ENCODE data around the gene SCO1.
"Not testable (repeated sequence)": the region's sequence is repeated elsewhere in the genome, so short reads cannot be mapped to it uniquely, and the experiment has no call there.

Gene SCO1

DNA sequence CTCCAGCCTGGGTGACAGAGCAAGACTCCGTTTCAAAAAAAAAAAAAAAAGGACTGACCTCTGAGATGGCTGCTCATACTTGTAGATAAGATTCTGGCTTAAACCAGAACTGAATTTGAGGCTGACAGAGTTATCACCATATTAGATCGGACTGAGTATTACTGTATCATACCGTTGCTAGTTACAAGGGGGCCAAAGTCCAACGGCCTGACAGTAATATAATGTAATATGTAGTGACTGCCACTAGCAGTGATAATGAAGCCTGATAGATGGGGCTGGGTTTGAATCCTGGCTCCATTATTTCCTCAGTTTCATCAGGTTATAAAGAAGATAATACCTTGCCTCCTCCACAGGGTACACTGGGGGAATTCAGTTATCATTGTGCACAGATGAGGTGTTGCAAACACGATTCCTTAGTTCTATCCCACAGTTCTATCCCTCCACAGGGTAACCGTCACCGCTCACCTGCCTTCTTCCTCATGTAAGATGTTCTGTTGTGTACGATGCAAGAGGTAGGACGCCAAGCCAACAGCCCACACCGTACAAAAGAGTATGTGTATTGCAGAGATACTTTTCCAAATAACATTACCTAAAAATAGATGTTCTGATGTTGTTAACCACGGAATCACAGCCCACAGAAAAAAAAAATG lies 27.3 kb upstream of the SCO1 start:
- DNase-seq, result no peak

DNA sequence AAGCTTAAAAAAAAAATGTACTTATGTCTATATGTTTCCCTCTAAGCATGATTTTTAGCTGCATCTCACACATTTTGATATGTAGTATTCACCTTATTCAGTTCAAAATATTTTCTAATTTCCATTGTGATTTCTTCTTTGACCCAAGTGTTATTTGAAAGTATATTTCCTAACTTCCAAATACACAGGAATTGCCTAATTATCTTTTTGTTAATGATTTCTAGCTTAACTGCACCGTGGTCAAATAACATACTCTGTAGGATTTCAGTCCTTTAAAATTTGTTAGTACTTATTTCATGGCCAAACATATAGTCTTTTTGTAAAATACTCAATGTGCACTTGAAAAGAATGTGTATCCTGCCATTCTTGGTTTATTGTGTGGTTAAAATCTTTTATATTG lies 21.2 kb upstream of the SCO1 start:
- DNase-seq, result no peak

DNA sequence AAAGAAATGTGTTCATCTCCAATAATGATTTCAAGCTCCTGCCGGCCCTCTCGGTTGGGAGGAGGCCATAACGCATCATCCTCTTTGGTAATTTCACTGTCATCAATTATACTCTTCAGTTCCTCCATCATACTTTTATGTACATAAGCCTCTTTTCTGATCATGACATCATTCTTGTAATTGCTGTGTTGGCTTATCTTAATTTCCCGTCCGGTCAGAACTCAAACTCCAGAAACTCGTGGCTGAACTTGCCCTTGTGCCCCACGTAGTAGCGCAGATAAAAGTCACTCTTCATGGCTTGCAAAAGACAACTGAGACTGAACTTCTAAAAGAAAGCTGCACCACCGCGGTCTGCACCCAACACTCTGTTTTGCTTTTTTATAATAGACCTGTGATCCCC lies 18.9 kb upstream of the SCO1 start:
- no peak for DNase-seq

DNA sequence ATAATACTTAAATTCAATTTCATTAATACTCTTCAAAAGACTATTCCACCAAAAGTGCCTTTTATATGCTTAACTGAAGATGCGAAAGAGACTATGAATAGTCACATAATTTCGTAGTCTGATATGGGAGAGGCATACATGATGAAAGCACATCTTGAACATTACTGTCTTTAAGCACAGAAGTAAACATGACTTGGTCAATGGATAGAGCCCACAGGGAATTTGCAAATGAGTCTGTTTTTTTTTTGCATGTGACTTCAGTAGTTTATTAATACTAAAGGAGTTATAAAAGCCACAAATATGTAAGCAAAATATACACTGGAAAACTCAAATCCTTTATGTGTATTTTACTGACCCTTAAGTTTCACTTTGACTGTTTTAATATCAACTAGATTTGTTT lies 16.0 kb upstream of the SCO1 start:
- no peak for DNase-seq

DNA sequence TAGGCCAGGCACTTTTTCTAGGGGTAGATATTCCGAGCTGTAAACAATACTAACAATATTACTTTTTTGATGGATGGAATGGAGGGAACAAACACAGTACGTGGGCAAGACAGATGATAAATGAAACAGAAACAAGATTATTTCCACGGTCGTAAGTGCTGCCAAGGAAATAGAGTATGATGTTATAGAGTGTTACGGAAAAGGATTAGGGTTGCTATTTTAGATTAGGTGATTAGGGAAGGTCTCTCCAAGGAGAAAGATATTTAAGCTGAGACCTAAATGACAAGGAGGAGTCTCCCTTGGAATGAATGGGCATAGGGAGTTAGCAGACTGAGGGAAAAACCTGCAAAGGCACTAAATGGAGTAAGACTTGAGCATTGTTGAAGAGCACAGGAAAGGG lies 8.4 kb upstream of the SCO1 start:
- DNase-seq, result no peak

DNA sequence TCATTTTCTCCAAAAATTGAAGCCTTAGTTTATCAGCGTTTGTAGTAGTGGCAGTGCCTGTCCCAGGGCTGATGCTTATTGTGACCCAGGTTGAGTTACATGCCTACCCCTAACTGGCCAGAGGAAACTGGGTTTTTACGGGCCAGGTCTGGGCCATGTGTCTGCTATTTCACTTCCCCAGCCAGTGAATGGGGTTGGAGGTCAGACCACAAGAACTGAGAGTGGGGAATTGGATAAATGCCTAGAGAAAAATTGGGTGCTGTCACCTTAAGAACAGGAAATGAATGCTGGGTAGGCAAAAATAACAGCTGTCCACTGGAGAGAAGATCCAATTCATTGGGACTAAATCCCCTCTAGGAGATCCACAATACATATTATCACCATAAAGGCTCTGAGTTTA lies 5.2 kb upstream of the SCO1 start:
- no peak for DNase-seq

DNA sequence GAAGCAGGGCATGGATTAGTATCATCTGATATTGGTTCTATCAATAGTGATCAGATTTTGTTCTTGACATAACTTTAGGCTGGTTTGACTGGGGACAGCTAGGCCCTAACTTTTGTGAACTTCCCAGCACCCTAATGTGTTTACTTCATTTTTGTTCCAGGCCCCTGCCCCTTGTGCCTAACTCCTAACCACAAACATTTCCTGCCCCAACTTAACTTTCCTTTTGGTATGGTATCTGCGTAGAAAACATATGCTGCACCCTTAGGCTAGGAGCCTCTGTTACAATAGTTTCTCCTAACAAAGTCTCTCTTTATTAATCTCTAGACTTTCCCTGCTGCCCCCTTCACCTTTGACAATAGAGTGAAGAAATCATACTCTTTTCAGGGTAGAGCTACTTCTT lies 2.5 kb upstream of the SCO1 start:
- DNase-seq, result no peak

DNA sequence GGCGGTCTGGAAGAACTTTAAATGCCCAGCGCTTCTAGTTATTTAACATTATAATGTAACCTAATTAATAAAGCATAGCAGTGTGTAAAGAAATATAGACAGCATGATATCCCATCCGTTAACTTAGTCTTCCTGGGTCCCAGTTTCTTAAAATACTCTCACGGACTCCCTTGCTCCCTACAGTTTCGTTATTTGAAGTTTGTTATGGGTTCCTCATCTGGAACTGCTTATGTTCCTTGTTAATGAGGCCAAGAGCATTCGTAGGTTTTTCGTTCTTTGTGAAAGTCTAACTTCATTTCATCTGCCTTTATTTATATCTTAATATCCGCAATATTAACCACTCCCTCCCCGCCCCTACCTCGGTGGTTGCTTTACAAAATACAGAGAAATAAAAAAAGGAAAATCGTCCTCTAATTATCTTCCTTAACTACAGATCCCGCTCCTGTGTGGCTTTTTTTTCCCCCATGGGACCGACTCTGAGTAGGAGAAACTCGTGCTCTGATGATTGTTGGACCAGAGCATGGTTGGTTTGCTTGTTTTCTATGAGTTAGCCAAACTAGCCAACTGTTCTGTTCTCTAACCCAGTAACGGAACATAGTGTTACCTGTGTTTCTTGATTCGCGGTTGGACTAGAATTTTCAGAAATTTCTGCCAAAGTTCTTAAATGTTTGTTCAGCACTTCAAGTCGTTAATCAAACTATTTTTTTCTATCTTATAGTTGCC lies 924 bp upstream of the SCO1 start:
- DNase-seq, result no peak

DNA sequence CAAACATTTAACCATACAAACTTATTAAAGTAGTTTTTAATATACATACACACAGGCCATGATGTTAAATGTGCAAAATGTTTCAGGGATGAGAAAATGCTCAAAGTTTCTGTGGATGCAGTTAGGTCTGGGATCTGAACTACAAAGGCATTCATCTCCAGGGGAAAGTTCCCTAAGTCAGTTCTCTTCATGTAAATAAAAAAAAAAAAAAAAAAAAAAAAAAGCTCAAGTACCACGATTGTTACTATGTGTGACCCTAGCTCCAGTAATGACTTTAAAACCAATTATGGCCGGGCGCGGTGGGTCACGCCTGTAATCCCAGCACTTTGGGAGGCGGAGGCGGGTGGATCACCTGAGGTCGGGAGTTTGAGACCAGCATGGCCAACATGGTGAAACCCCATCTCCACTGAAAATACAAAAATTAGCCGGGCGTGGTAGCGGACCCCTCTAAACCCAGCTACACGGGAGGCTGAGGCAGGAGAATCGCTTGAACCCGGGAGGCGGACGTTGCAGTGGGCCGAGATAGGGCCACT lies 1.4 kb downstream of the SCO1 start:
- DNase-seq, result not testable (repeated sequence)

DNA sequence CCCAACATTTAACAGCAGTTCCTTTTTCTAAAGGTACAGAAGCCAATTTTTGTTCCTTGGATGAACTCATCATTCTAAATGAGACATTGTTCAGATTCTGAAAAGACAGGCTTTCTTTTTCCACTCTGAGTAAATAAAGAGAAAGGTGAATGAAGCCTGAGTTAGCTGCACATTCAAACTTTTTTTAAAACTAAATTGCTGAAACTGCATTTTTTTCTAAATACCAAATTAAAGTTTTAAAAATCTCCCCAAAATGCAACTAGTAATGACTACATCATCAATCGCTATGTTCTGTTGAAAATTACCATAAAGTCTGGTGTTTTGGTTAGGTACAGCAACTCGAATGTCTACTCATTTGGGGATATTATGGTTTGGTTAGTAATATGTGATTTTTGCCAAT lies 9.8 kb downstream of the SCO1 start:
- DNase-seq, result no peak

DNA sequence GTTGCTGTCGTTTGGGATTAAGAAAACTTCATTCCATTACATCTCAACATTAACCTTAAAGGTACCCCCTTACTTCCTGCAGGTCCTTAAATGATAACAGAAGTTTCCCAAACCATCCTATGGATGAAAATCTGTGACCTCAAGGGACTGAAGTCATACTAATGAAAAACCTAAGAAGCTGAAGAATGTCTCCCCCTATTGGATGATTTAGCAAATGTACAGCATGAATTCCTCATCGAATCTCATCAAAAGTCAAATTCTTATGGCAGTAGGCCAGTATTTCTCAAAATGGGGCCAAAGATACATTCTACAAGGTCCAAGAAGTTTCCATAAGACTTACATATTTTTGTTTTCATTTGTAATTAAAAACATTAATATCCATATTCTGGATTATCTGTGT lies 13.5 kb downstream of the SCO1 start:
- DNase-seq, result no peak

DNA sequence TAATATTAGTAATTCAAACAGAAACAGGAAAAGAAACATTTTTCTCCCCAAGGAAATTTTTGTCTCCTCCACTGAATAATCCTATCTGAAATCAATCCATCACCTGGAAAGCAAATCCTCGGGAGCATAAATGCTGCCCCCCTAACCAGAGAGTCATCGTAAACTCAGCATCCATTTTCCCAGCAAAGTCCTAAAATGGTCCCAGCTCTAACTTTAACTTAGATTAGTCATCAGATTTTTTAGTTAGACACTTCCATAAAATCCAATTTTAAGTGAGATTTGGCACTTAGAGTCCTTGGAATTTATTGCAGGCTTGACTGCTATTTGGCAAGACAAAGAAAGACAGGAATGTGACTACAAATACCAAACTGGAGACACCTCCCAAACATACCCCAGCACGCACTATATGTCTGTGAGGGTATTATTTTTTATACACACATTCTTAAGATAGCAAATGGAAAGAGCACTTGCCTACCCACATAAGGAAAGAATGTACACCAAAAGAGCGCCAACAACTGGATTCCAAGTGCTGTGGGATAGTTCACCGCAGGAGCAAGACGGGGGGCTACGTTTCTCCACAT lies 15.4 kb downstream of the SCO1 start:
- DNase-seq, result no peak

DNA sequence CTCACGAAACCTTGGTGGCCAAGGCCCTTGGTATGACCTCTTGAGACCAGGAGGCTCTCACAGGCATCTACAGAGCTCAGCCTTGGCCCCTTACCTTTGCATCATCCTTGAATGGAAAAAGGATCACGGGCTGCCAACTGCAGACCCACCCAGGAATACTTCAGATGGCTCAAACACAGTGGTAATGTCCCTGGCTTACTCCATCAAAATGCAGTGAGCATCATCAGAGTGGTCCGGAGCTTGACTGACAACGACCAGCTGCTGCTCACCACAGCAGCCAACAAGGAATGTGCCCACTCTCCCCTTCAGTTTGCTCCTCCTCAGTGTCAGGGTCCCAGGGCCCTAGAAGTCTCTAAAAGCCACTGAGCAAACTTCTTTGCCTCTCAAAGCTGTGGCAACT lies 22.6 kb downstream of the SCO1 start:
- no peak for DNase-seq

DNA sequence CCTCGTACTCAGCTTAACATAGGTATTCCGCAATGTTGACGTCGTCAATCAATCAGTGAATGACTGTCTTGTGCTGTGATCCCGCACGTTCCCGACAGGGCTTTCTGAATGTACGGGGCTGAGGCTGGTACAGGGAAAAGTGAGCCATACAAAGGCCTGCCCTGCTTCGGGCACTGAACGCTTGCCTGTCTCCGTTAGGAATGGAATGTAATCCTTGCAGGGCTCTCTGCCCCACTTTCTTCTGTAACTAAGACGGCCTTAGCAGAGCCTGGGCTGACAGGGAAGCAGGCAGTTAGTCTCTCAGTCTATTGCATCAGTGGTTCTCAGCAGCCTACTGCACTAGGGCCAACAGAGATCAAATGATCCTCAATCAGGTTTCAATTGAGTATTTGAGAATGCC lies 24.0 kb downstream of the SCO1 start:
- no peak for DNase-seq

DNA sequence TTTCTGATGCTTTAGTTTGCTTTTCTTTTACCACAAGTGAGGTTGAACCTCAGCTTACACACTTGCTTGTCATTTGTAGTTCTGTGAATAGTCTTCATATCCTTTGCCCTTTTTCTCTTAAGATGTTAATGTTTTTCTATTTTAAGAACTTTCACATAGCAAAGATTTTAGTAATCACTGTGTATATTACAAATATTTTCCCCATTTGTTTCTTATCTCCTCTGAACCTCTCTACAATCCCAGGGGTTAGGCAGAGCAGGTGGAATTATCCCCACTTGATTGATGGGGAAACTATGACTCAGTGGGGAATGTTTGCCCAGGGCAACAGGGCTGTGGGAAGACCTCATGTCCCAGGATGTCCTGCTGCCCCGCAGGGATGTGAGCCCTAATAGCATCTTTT lies 28.6 kb downstream of the SCO1 start:
- no peak for DNase-seq

DNA sequence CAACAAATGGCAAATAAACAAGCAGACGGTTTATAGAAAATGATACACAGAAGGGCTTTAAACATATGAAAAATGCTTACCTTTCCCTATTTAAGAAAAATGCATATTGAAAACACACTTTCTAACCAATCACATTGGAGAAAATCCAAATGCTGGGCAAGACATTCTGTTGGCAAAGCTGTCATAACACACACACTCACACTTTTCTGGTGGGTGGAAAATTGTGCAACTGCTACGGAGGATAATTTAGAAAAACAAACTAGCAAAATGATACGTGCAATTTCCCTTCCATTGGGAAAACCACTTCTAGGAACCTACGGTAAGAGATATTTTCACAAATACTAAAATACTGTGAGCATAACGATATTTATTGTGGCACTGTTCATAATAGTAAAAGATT lies 30.4 kb downstream of the SCO1 start:
- no peak for DNase-seq

DNA sequence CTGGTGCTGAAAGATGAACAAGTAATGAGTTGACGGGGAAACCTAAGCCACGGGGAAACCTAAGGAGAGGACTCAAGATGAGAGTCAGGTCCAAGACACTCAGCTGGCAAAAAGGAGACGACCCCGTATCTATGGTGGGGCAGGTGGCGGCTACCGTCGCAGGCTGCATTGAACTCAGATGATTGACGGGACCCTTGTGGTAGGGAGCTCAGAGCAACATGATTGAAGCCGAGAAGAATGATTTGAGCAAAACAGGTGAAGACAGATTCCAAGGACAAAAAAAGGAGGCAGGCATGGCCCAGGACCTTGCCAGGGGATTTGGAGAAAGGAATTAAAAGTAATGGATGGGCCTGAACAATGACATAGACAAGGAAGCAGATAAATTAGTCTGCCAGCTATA lies 32.8 kb downstream of the SCO1 start:
- DNase-seq, result no peak

DNA sequence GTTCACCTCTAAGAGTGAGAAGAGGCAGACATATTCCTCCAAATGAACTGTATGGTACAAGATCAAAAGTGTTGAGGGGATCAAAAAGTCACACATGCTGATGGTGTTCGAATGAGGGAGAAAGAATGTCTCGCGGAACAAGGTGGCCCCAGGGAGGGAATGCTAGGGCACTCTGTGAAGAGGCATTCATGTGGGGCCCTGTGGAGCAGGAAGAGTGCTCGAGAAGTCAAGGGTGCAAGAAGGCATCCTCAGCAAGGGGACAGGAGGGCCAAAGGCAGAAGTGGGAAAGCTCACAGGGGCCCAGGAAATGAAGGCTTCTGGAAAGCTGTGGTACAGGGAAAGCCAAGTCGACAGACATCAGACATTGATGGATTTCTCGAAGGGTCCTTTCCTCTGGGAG lies 34.1 kb downstream of the SCO1 start:
- no peak for DNase-seq

DNA sequence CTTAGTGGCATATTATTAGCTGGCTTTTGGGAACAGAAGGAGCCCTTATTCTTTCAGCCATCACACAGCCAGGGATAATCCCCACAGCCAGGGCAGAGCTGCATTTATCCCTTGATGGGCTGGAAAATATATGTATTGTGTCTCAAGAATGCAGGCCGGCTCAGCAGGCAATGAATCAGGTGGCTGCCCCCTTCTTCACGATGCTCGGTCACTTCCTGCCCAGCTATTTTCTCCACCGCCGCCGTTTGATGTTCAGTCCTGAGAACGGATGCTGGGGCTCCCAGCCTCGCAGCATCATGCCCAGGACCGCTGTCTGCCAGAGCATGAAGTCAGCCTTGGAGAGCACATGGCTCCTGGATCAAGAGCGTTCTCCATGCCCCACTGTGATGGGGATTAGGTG lies 35.9 kb downstream of the SCO1 start:
- DNase-seq, result no peak

DNA sequence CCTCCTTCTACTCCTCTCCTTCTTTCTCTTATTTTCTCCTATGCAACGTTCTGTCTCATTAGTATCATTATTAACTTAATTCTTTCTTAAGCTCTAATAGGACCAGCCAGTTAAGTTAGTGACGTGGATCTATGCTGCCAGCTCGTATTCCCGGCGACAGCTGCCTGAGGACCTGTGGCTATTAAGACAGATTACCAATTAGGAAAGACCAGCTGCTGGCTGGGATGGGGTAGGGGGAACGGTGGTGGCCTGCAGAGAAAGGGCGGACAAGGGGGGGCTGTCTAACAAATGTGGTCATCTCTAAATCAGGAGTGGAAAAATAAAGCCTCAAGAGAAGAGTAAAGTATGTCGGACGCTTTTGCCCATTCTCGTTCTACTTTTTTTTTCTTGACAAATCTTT lies 39.5 kb downstream of the SCO1 start:
- DNase-seq, result no peak

DNA sequence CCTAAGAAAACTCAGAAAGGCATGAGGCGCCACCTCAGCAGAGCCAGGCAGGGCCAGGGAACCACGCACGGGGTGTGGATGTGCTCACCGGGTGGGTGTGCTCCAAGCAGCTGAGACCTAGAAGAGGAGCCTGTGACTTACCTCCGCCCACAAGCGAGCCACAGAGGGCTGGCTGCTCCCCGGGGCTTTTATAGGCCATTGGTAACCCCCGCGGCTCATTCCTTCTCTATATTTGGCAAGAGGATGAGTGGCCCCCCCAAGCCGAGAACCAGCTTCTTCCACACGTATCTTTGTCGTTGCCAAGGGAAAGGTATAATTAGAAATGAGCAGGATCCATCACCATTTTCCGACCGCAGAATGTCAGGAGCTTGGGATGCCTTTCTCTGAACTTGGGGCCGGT lies 40.2 kb downstream of the SCO1 start, which contains the start of gene MYH3:
TSS of gene MYH3 (minus strand) at position 162 of the 400 bp plus-strand sequence. CDS start 2,245 bp downstream, outside the sequence.
- DNase-seq, result no peak

DNA sequence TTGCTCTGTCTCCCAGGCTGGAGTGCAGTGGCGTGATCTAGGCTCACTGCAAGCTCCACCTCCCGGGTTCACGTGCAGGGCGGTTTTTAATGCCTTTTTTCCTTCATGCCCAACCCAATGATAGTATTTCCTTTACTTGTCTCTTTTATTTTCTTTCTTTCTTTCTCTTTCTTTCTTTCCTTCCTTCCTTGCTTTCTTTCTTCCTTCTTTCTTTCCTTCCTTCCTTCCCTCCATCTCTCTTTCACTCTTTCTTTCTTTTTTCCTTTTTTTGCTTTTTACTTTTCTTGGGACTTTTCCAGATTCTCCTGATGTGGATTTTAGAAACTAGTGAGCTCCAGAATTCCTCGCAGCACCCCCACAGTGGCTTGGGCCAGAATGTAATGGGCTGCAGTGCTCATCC lies 43.3 kb downstream of the SCO1 start:
- DNase-seq, result no peak

DNA sequence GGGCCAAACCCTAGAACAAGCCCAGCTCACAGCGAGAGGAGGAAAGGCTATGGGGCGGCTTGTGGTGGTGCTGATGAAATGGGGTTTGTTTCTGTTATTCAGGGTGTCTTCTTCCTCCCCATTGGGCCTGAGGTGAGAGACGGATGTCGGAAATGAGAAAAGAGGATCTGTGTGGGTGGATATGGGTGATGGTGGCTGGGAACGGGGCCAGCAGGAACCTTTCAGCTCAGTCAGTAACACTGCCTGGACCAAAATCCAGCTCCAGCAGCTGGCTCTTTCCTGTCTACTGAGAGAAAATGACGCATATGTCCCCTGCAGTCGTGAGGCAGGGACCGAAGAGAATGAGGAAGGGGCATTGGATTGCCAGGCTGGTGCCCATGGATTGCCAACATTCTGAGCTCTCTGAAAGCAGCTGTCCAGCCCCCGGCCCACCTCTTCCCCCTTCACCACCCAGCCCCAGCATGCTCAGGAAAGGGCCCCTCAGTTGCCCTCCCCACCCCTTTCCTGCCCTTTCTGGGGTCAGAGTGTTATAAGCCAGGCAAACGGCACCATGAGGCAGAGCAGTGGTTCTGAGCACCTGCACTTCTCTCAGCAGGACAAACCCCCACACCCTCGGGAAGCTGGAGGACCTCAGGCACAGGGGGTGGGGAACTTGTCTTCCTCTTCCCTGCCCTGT lies 44.2 kb downstream of the SCO1 start:
- DNase-seq, result no peak

DNA sequence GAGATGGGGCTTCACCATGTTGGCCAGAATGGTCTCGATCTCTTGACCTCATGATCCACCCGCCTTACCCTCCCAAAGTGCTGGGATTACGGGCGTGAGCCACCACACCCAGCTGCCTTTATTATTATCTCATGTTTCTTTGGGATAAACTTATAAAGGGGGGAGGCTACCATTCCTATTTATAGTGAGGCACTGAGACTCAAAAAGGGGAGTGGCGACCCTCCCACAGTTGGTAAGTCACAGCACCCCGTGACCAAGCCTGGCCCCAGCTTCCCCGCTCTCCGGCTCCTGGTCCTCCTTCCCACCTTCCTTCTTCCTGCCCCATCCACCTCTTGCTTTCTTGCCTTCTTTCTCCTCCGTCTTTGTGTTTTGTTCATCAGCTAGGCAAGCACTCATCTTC lies 45.4 kb downstream of the SCO1 start:
- no peak for DNase-seq
